Type B pancreatic cell (in vitro differentiated cells): ENCODE measurements around the gene IL13. TPM values are rescaled to one million over a fixed set of nuclear protein-coding genes. Genes with fewer than 3 reads are reported as not detected.

Source experiments
- DNase-seq: peaks from one replicate; pipeline ENCODE4 v3.0.0; 2021; ENCODE audit warnings: mixed read lengths; ENCODE audit not compliant: unreplicated experiment; ENCODE audit errors: extremely low spot score
- H3K27ac Mint-ChIP-seq: 2 replicates; pipeline ENCODE4 v1.8.0; 2021; ENCODE audit warnings: mild to moderate bottlenecking, mixed read lengths
- H3K27me3 Mint-ChIP-seq: 2 replicates; pipeline ENCODE4 v1.8.0; 2021; ENCODE audit warnings: mixed read lengths
- H3K36me3 Mint-ChIP-seq: 2 replicates; pipeline ENCODE4 v1.8.0; 2021; ENCODE audit warnings: mixed read lengths
- H3K4me1 Mint-ChIP-seq: one replicate; pipeline ENCODE4 v1.8.0; 2021; ENCODE audit warnings: mixed read lengths; ENCODE audit not compliant: unreplicated experiment
- H3K4me3 Mint-ChIP-seq: 2 replicates; pipeline ENCODE4 v1.8.0; 2021; ENCODE audit warnings: mild to moderate bottlenecking, mixed read lengths
- H3K9me3 Mint-ChIP-seq: 2 replicates; pipeline ENCODE4 v1.8.0; 2021; ENCODE audit warnings: mixed read lengths
- CTCF ChIP-seq: fragments of 200-600 bp; sonication (generic); conservative IDR thresholded peaks from 2 replicates; pipeline ENCODE4 v1.5.0; 2021; ENCODE audit warnings: antibody characterized with exemption, mild to moderate bottlenecking
- total RNA-seq: library from RNA; stranded (reverse); gene quantifications from 2 replicates; pipeline ENCODE4 v1.2.1, GENCODE V29; 2021; ENCODE audit warnings: low replicate concordance

IL13 gene
- total RNA-seq, 1 donor from 2014 or later, result not detected

DNA sequence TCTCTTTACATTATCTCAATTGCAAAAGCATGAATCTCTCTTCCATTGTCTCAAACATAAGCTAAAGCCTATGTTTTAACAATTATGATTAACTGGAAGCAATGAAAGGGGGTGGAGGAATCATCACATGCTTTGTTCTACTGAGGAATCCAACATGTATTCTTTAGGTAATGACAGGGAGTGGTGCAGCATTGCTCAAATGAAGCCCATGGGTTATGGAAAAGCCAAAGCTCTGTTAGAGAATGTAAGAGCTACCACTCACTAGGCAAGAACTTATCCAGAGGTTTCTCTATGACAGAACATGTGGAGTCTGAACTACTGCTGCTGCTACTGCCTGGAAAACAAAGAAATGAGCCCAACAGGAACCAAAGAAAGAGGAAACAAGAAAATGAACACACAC lies 50.7 kb downstream of the IL13 start:
- no peaks in the 10 kb centered on the region for H3K9me3 Mint-ChIP-seq
- no peaks in the 10 kb centered on the region for H3K4me1 Mint-ChIP-seq
- DNase-seq, result no peak
- H3K4me3 Mint-ChIP-seq, result no peak overlapping the region
- peaks cover 15% of the 10 kb centered on the region for H3K36me3 Mint-ChIP-seq
- no peak overlapping the region for H3K27ac Mint-ChIP-seq
- no peak for TF ChIP-seq CTCF
- no peaks in the 10 kb centered on the region for H3K27me3 Mint-ChIP-seq

Other genes starting within 250 kb of the IL13 start
- gene IRF1, start 167.4 kb upstream of the IL13 start, total RNA-seq, result 50.1 and 77.4 TPM in 2 replicates
- not detected in 2 replicates for gene IL5, start 114.7 kb upstream of the IL13 start, total RNA-seq
- gene RAD50, start 101.2 kb upstream of the IL13 start, total RNA-seq, result 41.3 and 50.1 TPM in 2 replicates
- not detected in 2 replicates for gene IL4, start 15.8 kb downstream of the IL13 start, total RNA-seq
- 15.6 and 20.0 TPM in 2 replicates for gene KIF3A, start 79.4 kb downstream of the IL13 start, total RNA-seq
- gene CCNI2, start 89.3 kb downstream of the IL13 start, total RNA-seq, result 0.76 and 1.4 TPM in 2 replicates
- gene SEPTIN8, start 119.1 kb downstream of the IL13 start, total RNA-seq, result 62.7 and 68.1 TPM in 2 replicates
- 2.5 and 4.4 TPM in 2 replicates for gene SOWAHA, start 155.1 kb downstream of the IL13 start, total RNA-seq
- 7.2 and 7.6 TPM in 2 replicates for gene SHROOM1, start 172.5 kb downstream of the IL13 start, total RNA-seq
- gene GDF9, start 208.3 kb downstream of the IL13 start, total RNA-seq, result 1.4 and 1.5 TPM in 2 replicates
- gene UQCRQ, start 208.5 kb downstream of the IL13 start, total RNA-seq, result 445 and 544 TPM in 2 replicates
- gene LEAP2, start 215.5 kb downstream of the IL13 start, total RNA-seq, result 2.5 and 2.9 TPM in 2 replicates